ENCODE measurements around the gene NDUFAF8.

- TF ChIP-seq, protein P1, sequence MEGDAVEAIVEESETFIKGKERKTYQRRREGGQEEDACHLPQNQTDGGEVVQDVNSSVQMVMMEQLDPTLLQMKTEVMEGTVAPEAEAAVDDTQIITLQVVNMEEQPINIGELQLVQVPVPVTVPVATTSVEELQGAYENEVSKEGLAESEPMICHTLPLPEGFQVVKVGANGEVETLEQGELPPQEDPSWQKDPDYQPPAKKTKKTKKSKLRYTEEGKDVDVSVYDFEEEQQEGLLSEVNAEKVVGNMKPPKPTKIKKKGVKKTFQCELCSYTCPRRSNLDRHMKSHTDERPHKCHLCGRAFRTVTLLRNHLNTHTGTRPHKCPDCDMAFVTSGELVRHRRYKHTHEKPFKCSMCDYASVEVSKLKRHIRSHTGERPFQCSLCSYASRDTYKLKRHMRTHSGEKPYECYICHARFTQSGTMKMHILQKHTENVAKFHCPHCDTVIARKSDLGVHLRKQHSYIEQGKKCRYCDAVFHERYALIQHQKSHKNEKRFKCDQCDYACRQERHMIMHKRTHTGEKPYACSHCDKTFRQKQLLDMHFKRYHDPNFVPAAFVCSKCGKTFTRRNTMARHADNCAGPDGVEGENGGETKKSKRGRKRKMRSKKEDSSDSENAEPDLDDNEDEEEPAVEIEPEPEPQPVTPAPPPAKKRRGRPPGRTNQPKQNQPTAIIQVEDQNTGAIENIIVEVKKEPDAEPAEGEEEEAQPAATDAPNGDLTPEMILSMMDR (IDR thresholded peaks at IDR 0.05), result no peak
- TF ChIP-seq POLR2A (IDR thresholded peaks at IDR 0.05), result no peak
These were observed 22.0 kb downstream of the NDUFAF8 start for GRCh38 chr17:81261096-81261495.

All from uterus (tissue), 2 donors.